Spleen (tissue), 7 donors: ENCODE results near the gene RBM14.

ENCODE experiments used
- CTCF ChIP-seq, 11 experiments: fragments of 200-600 bp in 7 of 11; fragments of 450-650 bp in 4 of 11; sonication (generic) in 4 of 11; IDR thresholded peaks in 8 of 11; conservative IDR thresholded peaks in 3 of 11; 1 replicate in 7 of 11; 2 replicates in 4 of 11; pipeline versions ENCODE4 v1.4.0 to v1.8.0; 2016 to 2021; ENCODE audit warnings: antibody characterized with exemption in 11 of 11, inconsistent platforms in 4 of 11, mild to moderate bottlenecking in 1 of 11
- POLR2A ChIP-seq, 3 donors: fragments of 450-650 bp; IDR thresholded peaks; one replicate each; pipeline ENCODE4 v1.5.1; 2017; ENCODE audit warnings: antibody characterized with exemption in 3 of 3, mild to moderate bottlenecking in 1 of 3
- POLR2AphosphoS5 ChIP-seq, 3 donors: sonication (generic); formaldehyde crosslinking; IDR thresholded peaks; one replicate each; pipeline ENCODE4 v1.5.1; 2017; ENCODE audit warnings: antibody characterized with exemption in 3 of 3
- donor health status: DM: no; HTN: no; CAD: no; lungs with moderate emphysema.
- donor health status: DM: no; HTN: no; CAD: no.
- donor health status: DM: no; HTN: no; CAD: no.

GRCh38 chr11:66580803-66581202 lies 35.6 kb upstream of the RBM14 start:
- TF ChIP-seq POLR2A (IDR thresholded peaks at IDR 0.05) (no peak), CTCF (IDR thresholded peaks at IDR 0.05 in 8 of 11, conservative IDR thresholded peaks at IDR 0.05 in 3 of 11) (no peak), POLR2AphosphoS5 (IDR thresholded peaks at IDR 0.05) (no peak)
